GM18519 (cell line): ENCODE data around the gene SOX9.
A peak's percentile ranks its signal among the peaks of the same experiment; 100 is the strongest.

Experiments used
- ATAC-seq: cut with Tn5 transposase; IDR thresholded peaks from one replicate; pipeline ENCODE4 v1.9.1; 2021; ENCODE audit warnings: mild to moderate bottlenecking, moderate library complexity; ENCODE audit not compliant: unreplicated experiment, low FRiP score

The SOX9 gene

DNA sequence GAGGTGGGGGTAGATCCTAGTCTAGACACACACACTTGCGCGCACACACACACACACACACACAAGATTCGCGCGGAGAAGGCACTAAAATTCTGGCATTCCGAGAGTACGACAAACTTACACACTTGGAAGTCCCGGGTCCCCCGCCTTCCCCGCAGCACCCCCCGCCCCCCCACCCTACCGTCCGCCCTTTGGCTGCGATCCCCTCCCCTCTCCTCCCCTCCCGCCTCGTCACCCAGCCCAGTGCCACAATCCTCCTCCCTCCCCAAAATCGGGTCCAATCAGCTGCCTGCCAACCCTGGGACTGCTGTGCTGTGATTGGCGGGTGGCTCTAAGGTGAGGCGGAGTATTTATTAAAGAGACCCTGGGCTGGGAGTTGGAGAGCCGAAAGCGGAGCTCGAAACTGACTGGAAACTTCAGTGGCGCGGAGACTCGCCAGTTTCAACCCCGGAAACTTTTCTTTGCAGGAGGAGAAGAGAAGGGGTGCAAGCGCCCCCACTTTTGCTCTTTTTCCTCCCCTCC, at the start of gene SOX9:
SOX9 (plus strand) TSS at position 379 of the 522 bp plus-strand sequence. CDS start 372 bp downstream, outside the sequence.
- ATAC-seq, result peak; percentile 76

DNA sequence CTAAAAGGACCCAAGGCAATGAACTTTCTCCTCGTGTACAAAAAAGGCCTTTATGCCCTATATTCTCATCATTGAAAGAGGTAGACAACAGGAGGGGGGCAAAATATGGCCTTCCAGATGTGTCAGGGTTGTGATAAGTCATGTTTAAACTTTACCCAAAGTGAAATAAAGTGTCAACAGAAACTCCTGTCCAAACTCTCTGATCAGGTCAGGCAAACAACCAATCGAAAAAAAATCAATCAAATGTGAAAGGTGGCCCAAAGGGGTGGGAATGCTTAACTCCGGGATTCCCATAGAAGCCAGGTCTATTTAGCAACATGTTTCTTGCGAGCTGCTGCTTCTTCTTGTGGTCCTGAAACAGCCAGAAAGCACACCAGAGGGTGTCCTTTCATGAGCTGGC, 49.5 kb upstream of the SOX9 start:
- ATAC-seq, result no peak

DNA sequence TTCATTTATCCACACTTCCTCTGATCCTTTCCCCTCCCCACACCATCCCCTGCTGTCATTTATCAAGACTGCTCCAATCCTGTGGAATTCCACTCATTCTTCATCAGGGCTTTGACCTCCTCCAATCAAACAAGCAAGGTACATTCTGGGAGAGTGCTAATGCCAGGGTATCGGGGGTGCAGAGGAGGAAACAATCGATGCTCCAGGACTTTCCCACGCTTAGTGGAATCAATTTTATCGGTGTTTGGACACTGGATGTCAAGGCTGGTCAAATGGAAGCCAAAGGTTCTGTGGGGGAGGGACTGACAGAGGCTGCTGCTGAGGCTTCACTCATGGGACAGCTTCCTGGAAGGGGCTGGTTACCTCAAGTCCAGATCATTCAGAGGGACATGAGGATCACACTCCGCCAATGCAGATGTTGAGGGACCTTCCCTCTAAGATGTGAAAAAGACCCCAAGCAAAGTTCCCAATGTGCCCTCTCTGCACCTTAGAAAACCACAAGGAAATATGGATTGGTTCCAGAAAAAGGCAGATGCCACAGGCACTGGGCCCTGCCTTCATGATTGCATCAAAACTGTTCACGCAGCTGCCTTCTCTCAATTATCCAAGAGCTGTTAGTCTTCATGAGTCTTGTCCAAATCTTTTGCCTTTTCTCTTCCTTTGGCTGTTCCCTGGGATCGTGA, 44.7 kb upstream of the SOX9 start:
- ATAC-seq, result no peak

DNA sequence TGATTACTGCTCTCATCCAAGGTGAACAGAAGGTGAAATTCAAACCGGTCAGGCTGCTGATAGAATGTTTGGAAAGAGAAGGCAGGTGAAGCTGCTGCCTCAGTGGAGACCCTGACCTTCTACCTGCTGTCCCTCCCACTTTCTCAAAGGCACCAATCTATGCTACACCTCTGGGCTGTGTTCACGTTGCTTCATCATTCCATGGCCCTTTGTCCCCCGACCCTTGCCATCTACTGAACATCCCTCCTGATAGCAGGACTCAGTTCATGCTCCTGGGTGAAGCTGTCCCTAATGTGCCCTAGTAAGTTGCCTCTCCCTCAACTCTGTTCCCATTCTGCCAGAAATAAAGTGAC, 44.2 kb upstream of the SOX9 start:
- no peak for ATAC-seq

DNA sequence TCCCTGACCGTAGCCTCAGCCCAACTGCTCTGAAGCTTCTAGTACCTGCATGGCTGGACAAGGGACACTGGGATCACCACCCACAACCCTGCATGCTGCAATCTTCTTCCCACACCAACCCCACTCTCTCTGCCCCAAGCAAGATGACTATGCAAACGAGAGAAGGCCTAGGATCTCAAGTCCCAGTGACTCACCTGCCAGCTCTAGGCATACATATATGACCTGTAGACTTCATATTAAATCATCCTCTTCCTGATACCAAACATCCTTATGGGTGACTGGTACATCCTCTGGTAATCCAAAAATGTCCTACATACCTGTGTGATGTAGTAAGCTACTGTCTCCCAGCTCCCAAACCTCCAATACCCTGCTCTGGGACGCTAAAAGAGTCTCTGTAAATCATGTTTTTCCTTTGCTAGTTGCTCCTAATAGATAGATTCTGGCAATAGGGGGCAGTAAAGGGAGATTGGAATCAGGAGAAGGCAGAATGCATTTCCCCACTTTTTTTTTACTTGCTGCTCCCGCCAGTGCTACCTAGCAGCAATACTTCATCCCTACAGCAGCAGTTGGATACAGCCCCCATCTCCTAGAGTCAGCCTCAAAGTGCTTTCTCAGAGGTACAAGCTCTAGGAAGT, 43.4 kb upstream of the SOX9 start:
- ATAC-seq, result no peak

DNA sequence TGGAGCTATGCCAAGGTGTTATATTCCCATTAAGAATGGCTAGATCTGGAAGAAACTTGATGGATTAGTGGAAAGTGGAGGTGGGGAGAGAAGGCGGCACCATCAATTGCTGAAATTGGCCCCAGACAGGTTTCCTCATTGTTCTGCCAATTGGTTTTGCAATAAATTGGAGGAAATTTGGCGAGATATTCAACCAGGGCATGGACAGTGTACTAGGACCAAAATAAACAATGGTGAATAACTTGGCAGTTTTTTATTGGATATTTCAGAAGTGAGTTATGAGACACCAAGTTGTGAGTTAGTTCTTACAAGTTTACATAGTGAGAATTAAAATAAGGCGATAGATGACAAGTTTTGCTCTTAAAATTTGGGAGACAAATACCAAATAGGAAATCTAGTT, 41.1 kb upstream of the SOX9 start:
- ATAC-seq, result no peak

DNA sequence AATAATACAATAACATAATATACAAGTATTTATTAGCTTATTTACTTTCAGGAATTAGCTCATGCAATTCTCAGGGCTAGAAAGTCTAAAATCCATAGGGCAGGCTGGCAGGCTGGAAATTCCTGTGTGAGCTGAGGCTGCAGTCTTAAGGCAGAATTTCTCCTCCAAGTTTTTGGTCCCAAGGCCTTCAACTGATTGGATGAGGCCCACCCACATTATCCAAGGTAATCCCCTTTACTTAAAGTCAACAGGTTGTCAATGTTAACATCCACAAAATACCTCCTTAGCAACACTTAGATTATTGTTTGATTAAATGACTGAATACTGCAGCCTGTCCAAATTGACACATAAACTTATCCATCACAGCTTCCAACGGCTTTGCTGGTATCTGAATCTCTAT, 32.9 kb upstream of the SOX9 start:
- ATAC-seq, result no peak

DNA sequence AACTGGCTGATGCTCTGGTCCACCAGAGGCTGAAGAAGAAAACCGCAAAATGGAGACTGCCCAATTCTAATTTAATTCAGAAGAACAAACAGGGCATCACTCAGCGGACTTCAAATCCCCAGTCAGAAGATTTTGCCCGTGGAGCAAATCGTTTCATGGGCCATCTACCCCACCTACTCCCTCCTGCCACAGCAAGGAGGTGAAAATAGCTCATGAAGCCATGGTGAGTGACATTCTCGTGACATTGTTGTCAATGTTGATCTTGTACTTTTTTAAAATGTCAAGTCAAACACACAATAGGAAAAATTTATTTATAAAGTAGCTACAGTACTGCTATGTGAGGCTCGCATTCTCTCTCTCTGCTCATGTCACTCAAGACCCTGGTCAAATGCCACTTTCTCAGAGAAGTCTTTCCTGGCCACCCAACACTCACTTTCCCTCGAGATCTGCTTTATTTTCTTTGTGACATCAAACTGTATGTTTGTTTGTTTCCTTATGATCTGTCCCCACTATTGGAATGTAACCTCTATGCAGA, 31.3 kb upstream of the SOX9 start:
- no peak for ATAC-seq

DNA sequence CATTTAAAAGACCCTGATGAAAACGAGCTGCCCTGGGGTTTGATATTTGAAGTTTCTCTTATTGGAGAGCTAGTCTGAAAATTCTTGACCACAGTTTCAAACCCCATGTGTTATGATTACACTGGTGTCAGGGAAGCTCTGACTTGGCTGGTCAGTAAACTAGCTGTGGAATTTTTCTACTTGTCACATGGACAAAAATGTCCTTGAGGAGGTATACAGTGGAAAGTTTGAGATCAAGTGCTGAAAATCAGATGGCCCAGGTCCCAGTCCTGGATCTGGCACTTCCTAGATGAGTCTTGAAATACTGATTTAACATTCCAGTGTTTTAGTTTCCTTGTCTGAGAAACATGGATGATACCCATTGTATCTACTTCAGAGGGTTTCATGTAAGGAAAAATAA, 30.7 kb upstream of the SOX9 start:
- ATAC-seq, result no peak

DNA sequence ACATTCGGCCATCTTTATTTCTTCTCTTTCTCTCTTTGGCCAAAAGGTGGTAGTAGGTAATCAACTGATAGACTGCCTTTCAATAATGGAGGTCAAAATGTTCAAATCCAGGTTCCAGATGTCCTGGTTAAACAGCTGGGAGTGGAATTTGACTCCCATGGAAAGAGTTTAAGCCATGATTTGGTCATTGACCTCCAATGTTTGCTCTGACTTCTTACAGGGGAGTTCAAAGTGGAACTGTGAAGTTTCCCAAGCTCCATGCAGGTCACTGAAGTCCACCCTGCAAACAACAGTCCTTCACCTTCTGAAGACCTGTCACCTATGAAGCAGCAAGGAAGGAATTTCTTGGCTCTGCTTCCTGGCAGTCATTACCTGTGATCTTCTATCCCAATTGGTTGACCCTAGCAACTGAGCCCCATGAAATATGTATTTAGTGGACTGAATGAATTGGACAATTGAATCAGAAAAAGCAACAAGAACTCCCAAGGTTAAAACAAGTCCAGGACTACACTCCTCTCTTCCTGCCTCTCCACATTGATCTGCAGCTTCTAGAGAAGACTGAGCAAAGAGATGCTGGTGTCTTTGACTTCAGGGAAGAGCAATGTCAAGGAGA, 28.0 kb upstream of the SOX9 start:
- no peak for ATAC-seq

DNA sequence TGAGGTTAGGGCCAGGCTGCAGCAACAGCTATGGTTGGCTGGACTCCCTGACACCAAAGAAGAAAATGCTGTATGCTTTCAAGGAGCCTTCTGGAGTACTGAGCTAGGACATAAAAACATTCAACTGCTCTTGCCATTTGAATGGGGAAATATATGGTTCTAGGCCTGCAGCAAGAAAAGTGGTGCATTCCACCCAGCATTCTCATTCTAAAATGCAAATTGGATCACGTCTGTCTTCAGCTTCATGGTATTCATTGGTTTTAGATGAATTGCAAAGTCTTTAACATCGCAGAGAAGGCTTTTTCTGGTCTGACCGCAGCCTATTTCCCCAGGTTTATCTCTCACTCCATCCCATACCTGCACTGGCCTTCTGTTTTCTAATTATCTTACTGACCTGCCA, 27.1 kb upstream of the SOX9 start:
- no peak for ATAC-seq

DNA sequence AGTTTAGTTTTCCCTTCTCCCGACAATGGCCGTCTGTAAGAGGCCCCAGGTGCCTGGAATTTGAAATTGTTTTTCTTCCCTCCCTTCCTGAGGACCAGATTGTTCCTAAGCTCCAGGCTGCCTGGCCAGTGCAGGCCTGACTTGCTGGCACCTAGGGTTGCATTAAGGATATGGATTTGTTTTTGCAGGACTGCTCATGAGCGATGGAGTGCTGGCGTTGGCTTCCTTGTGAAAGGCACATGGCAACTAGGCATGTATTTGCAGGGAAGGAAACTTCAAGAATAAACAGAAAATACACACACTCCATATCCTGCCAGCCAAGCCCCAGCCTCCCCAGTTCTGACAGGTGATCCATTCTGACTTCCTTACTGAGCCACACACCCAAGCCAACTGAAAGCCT, 25.5 kb upstream of the SOX9 start:
- ATAC-seq, result no peak

DNA sequence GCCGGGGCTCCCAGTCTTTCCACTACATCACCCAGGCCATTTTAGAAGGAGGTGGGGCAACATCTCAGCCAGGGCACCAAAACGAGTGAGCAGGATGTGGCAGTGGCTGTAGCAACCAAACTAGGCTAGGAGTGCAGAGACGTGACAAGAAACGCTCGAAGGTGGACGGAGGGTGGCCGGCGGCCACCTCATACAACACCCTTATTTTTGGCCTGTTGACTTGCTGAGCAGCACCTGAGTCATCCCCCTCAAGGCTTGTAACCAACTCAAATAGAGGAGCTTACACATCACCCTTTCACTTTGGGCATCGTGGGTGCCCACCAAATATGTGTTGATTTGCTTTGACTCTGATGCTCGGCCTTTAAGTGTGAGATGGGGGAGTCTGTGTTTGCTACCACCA, 23.7 kb upstream of the SOX9 start:
- no peak for ATAC-seq

DNA sequence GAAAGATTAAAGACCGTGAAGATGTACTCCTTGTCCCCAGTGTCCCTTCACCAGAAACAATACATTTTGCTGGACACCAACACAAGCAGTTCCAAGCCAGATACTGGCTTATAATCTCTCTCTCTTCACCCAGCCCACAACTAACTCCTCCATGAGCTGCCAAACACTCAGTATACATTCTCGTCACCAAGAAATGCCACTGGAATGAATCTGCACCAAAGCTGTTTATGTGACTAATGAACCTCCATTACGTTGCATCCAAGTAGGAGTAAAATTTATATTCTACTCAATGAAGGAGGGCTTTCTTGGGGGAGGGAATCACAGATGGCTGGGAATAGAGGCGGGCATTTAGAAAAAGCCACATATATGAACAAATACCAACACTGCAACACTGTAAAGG, 20.9 kb upstream of the SOX9 start:
- no peak for ATAC-seq

DNA sequence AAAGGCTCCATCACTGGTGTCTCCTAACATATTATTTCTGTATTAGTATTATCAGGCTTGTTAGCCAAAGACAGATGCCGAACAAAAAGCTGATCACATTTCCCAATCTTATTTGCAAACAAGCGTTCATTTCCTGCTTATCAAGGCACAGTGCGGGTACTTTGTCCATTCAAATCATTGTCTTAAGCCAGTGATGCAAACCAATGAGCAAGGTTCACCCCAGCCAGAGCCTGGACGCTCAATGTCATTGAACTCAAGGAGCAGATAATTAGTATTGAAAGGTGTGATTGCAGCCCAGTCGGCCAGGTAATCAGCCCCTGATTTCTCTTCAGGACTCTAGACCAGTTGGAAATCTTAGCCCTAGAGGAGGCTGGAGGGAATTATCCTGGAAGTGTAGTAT, 20.4 kb upstream of the SOX9 start:
- ATAC-seq, result no peak

DNA sequence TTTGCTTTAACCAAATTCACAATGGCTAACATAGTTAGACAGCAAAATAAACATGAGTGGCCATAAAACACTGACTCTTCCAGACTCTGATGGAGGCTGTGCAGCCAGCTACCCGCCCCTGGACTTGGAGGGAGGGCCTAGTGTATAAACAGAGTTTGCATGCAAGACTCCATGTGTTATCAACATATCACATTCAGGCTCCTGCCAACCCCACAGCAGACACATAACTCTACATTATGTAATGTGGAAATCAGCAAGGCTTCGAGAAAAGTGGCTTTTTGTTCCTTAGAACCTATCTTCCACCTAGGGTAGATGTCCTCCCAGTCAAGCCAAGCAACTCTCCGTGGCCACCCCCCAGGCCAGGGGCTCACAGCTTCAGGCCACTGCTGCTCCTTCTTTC, 19.3 kb upstream of the SOX9 start:
- ATAC-seq, result no peak

DNA sequence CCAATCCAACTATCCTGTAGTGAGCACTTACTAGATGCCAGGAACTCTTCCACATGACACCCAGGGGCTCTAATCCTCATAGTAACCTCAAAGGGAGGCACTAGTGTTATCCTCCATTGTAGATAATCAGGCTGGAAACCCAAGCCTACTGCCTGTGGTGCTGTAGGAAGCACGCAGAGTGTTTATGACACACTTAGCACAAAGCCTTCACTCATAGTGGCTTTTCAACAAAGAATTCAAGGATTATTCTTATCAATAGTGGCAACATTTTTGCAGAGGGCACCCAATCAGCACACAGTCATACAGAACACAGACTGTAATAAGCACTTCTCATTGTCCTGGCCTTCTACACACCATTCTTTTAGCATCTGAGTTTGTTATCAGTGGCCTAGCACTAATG, 18.5 kb upstream of the SOX9 start:
- no peak for ATAC-seq

DNA sequence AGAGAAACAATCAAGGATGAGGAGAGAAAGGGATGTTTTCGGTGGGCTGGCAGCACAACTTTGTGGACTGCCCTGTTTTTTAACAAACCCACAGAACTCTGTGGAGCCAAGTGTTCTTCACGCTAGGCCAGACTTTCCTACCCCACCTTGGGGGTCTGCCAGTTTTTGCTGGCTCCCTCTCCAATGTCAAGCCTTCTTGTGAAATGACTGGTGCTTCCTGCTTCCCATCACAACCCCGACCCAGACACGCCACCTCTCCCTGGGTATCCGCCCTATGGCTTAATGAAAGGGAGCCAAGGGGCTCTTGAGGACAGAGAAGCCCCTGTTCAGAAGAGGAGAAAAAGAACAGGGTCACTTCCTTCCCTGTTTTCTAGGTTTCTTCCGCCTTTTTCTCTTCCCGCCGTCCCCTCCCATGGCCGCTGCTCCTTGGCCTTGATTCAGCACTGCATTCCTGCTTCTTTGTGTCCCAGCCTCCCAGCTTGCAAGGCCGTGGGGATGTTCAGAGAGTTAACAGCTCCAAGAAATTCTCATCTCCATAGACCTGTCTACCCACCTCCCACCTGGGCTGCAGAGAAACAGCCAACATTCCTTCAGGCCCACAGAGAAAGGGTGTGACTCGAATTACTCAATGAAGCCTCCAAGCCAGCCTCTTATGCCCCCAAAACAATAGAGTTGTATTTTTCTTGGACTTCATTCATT, 16.5 kb upstream of the SOX9 start:
- ATAC-seq, result no peak

DNA sequence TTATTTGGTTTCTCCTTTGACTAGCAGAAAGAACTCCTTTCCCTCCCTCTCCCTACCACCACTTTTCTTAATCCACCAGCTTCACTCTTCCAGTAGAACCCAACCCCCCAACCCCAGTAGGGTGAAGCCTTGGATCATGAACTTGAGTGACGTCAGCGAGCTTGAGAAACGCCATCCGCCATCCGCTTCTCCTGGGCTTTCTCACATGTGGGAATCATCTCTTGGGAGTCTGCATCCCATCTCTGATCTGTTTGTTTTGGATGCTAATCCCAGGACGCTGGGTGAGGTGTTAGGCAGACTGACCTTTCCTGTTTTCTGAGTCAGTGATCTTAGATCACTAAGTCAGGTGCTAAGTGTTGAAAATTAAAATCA, 16.0 kb upstream of the SOX9 start:
- no peak for ATAC-seq

DNA sequence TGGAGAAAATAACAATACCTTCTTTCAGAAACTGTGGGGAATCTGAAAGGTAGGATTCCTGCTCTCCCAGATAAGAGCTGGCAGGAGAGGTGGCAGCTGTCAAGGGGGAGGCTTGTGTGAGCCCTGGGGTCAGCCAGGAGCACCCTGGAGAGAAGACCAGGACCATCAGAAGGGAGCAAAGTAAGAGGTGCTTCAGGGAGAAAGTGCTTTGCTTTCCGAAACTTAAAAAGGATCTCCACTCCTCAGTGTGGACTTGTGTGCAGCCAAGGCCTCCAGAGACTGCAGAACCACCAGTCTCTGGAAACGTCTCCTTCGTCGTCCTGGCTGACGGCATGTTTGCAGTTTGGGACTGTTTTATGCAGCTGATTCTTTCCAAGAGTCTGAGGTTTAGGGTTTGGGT, 13.7 kb upstream of the SOX9 start:
- ATAC-seq, result no peak

DNA sequence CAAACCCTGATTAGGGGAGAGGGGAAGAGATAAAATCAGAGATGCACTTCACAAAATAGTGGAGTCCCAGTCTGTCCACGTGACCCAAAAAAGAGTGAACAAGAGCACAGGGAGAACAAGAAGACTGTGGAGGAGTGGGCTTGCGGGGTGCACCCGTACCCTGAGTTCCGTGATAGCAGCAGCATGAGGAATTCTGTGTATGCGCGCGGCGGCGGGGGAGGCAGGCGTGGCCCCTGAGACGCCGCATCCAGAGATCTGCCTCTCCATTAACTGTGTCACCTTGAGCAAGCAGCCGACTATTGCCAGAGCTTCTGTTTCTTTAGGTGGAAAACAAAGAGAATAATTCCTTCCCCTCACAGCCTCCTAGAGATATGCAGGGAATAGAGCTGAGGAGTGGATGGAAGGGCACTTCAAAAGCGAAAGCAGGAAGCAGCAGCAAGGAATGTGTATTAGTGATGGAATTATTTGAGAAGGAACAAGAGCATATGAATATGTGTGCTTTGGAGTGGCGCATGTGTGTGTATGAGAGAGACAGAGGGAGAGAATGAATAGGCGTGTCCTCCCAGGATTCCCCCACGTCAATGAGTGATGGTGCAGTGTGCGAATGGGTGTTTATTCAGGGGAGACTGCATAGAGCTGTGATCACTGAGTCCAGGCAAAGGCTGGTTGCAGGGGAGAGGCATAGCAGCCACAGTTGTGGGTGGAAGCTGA, 10.4 kb upstream of the SOX9 start:
- no peak for ATAC-seq
